GM12873 (cell line): ENCODE data around the gene CPED1.

Experiments used
- CTCF ChIP-seq: IDR thresholded peaks from 2 replicates; pipeline ENCODE4 v1.5.1; 2012; ENCODE audit warnings: low read depth, mild to moderate bottlenecking, moderate library complexity, low read length, control low read depth; ENCODE audit not compliant: insufficient read depth; ENCODE audit errors: missing control alignments

Gene CPED1

GRCh38 chr7:120993553-120994191 lies 5.2 kb downstream of the CPED1 start:
- TF ChIP-seq CTCF = no peak

DNA sequence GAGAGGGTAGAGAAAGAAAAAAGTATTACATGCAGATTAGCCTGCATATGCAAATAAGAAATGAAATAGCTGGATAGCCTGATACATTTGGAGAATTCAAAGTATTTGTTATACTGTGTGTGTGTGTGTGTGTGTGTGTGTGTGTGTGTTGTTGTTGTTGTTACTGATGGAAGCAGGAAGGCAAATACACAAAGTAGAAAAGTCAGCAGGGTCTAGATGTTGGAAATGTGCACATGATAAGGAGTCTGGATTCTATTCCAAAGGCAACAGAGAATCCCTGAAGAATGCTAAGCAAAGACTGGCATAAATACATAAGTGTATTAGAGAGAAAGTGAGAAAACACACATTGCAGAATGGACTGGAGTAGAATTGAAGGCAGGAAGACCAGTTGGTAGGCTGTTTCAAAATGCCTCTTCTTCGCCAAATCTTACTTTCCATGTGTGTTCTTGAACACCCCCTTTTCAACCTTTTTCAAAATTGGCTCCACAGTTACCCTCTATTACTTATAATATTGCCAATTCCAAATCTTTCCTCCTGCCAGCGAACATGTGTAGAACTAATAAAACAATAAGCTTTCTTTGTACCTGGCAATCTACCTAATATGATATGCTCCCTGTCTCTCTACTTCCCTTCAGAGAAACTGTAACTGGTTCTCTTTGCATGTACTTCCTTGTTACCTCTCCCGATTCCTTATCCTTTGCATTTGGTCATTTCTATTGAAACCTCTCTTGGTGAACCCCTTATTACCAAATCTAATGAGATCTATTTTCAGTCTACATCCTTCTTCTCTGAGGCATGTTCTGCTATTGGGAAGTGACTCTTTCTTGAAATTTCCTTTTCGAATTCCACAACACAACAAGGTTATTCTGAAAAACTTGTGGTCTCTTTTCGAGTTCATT lies 6.2 kb downstream of the CPED1 start:
- TF ChIP-seq CTCF = no peak

DNA sequence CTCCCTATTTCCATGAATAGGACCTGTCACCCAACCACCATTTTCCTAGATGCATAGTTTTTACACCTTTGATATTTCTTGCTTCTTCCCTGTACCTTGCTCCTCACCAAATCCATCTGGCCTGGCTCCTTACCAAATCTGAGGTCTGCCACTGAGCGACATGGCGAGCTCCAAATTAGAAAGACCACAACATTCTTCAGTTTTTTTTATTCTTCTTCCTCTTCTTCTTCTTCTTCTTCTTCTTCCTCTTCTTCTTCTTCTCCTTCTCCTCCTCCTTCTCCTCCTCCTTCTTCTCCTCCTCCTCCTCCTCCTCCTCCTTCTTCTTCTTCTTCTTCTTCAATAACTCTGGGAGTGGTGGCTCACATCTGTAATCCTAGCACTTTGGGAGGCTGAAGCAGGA lies 7.1 kb downstream of the CPED1 start:
- no peak for TF ChIP-seq CTCF

GRCh38 chr7:120996333-120996987 lies 7.9 kb downstream of the CPED1 start:
- TF ChIP-seq CTCF = no peak

DNA sequence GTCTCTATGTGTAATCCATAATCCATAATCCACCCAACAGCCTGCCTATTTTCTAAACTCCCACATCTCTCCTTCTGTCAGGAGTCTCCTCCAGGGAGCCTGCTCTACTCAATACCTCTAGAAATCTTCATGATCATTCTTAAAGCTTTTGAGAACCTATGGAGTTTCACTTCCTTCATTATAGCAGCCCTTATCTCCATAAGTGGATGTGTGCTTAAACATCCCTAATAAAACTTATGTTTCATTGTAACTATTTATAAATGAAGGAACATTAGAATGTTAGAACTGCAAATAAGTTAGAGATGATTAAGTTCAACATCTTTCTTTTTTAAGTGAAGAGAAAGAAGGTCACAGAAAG lies 8.5 kb downstream of the CPED1 start:
- TF ChIP-seq CTCF = no peak

- no peak for TF ChIP-seq CTCF
These were observed 9.5 kb downstream of the CPED1 start for GRCh38 chr7:120997882-120998474.

DNA sequence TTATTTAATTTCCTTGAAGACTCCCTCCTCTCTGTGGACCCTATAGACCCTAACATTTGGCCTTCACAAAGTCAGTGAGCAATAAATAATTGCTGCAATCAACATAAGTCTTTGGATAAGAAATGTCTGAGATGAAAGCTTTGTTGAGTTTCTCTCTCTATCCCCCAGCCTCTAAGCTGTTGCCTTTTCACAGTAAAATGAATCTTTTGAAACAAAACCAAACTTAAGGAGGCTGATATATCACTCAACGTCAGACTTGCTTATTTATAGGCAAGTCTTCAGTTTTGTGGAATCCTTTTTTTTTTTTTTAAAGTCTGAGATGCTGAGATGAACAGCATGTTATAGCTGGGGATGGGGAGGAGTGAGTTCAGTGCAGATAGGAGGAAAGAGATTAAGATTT lies 10.0 kb downstream of the CPED1 start:
- no peak for TF ChIP-seq CTCF
